Uterus (tissue), 2 donors: ENCODE data around the gene CCDC136.

Experiments
- POLR2A ChIP-seq, 2 donors: fragments of 450-650 bp; IDR thresholded peaks; one replicate each; pipeline ENCODE4 v1.6.1; 2016; ENCODE audit warnings: antibody characterized with exemption in 2 of 2, mild to moderate bottlenecking in 1 of 2, moderate library complexity in 1 of 2
- TF ChIP-seq, protein P1 (sequence below), 4 experiments: fragments of 200-600 bp in 2 of 4; fragments of 450-650 bp in 2 of 4; sonication (generic) in 2 of 4; IDR thresholded peaks; one replicate each; pipeline ENCODE4 v1.5.1; 2016 to 2019; ENCODE audit warnings: antibody characterized with exemption in 4 of 4, mild to moderate bottlenecking in 2 of 4, moderate library complexity in 1 of 4

DNA sequence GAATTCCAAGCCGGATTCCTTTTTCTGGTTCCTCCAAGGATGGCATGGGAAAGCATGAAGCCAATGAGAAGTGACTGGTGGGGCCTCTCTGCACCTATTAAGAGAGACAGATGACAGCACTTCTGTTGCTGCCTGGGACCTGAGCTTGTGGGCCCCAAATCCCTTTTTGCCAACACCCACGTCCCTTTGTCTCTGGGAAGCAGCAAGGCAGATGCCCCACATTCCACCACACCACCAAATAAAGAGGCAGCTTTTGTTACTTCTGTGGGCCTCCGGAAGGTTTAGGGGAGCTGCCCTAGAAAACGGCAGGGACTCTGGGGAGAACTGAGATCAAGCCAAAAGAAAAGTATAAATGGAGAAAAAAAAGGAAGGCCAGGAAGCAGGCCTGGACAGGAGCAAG lies 3.4 kb downstream of the CCDC136 start:
- TF ChIP-seq POLR2A (IDR thresholded peaks at IDR 0.05): no peak
- TF ChIP-seq, protein P1, sequence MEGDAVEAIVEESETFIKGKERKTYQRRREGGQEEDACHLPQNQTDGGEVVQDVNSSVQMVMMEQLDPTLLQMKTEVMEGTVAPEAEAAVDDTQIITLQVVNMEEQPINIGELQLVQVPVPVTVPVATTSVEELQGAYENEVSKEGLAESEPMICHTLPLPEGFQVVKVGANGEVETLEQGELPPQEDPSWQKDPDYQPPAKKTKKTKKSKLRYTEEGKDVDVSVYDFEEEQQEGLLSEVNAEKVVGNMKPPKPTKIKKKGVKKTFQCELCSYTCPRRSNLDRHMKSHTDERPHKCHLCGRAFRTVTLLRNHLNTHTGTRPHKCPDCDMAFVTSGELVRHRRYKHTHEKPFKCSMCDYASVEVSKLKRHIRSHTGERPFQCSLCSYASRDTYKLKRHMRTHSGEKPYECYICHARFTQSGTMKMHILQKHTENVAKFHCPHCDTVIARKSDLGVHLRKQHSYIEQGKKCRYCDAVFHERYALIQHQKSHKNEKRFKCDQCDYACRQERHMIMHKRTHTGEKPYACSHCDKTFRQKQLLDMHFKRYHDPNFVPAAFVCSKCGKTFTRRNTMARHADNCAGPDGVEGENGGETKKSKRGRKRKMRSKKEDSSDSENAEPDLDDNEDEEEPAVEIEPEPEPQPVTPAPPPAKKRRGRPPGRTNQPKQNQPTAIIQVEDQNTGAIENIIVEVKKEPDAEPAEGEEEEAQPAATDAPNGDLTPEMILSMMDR (IDR thresholded peaks at IDR 0.05): no peak
